ENCODE results near the gene HAPSTR1.

The HAPSTR1 gene

GRCh38 chr16:9102943-9103342 lies 11.5 kb downstream of the HAPSTR1 start:
- DNase-seq (ENCODE audit: low read depth in 2 of 2) = no peak
- H3K4me3 ChIP-seq (replicated peaks in 1 of 2; ENCODE audit: low read depth in 2 of 2, low read length in 2 of 2) = no peak overlapping the region
- no peak for TF ChIP-seq CTCF (IDR thresholded peaks at IDR 0.05; ENCODE audit: low read depth, low read length)

GRCh38 chr16:9103546-9103945 lies 12.1 kb downstream of the HAPSTR1 start:
- no peak for TF ChIP-seq CTCF (IDR thresholded peaks at IDR 0.05; ENCODE audit: low read depth, low read length)

GRCh38 chr16:9105189-9105588 lies 13.7 kb downstream of the HAPSTR1 start:
- DNase-seq (ENCODE audit: low read depth in 2 of 2) = no peak
- H3K4me3 ChIP-seq (replicated peaks in 1 of 2; ENCODE audit: low read depth in 2 of 2, low read length in 2 of 2) = no peak overlapping the region
- TF ChIP-seq CTCF (IDR thresholded peaks at IDR 0.05; ENCODE audit: low read depth, low read length) = no peak

More at GRCh38 chr16:9103546-9103945, 12.1 kb downstream of the HAPSTR1 start:
- no peak for DNase-seq (ENCODE audit: low read depth in 2 of 2)
- no peak overlapping the region for H3K4me3 ChIP-seq (replicated peaks in 1 of 2; ENCODE audit: low read depth in 2 of 2, low read length in 2 of 2)

- H3K4me3 ChIP-seq (replicated peaks in 1 of 2; ENCODE audit: low read depth in 2 of 2, low read length in 2 of 2) = no peak overlapping the region
- no peak for TF ChIP-seq CTCF (IDR thresholded peaks at IDR 0.05; ENCODE audit: low read depth, low read length)
Measured at GRCh38 chr16:9107025-9107970, 15.9 kb downstream of the HAPSTR1 start.

GRCh38 chr16:9109255-9109654 lies 17.8 kb downstream of the HAPSTR1 start:
- no peak for TF ChIP-seq CTCF (IDR thresholded peaks at IDR 0.05; ENCODE audit: low read depth, low read length)
- H3K4me3 ChIP-seq (replicated peaks in 1 of 2; ENCODE audit: low read depth in 2 of 2, low read length in 2 of 2) = no peak overlapping the region
- no peak for DNase-seq (ENCODE audit: low read depth in 2 of 2)

More at GRCh38 chr16:9107025-9107970, 15.9 kb downstream of the HAPSTR1 start:
- DNase-seq (ENCODE audit: low read depth in 2 of 2) = peak in 1 of 2 donors; percentile 52

GRCh38 chr16:9112166-9112843 lies 20.9 kb downstream of the HAPSTR1 start:
- TF ChIP-seq CTCF (IDR thresholded peaks at IDR 0.05; ENCODE audit: low read depth, low read length) = no peak
- no peak overlapping the region for H3K4me3 ChIP-seq (replicated peaks in 1 of 2; ENCODE audit: low read depth in 2 of 2, low read length in 2 of 2)
- DNase-seq (ENCODE audit: low read depth in 2 of 2) = no peak
